Measurements from ENCODE around the gene BRIP1.
"Not testable (repeated sequence)": the region's sequence is repeated elsewhere in the genome, so short reads cannot be mapped to it uniquely, and the experiment has no call there.

Gene BRIP1

GRCh38 chr17:61736438-61736837, 126.9 kb downstream of the BRIP1 start:
- Histone ChIP-seq H3K9me3 (ENCODE audit: control insufficient read depth in 1 of 2, low read length in 2 of 2) (peaks cover 3 to 5% of the 10 kb centered on the region in 2 donors), H3K27ac (ENCODE audit: low read length) (no peak overlapping the region), H3K4me1 (ENCODE audit: control insufficient read depth in 1 of 2, insufficient read depth in 2 of 2, low read length in 2 of 2) (no peaks in the 10 kb centered on the region), H3K36me3 (ENCODE audit: control insufficient read depth in 1 of 2, insufficient read depth in 2 of 2, low read length in 2 of 2) (no peaks in the 10 kb centered on the region), H3K27me3 (ENCODE audit: low read depth, low read length) (no peaks in the 10 kb centered on the region), H3K4me3 (ENCODE audit: low read depth in 1 of 2, low read length in 2 of 2) (no peak overlapping the region)

- H3K4me3 ChIP-seq (ENCODE audit: low read depth in 1 of 2, low read length in 2 of 2) = no peak overlapping the region
- no peak overlapping the region for H3K27ac ChIP-seq (ENCODE audit: low read length)
- no peaks in the 10 kb centered on the region for H3K27me3 ChIP-seq (ENCODE audit: low read depth, low read length)
- H3K4me1 ChIP-seq (ENCODE audit: control insufficient read depth in 1 of 2, insufficient read depth in 2 of 2, low read length in 2 of 2) = no peaks in the 10 kb centered on the region
- peaks cover 0 to 3% of the 10 kb centered on the region in 2 donors for H3K9me3 ChIP-seq (ENCODE audit: control insufficient read depth in 1 of 2, low read length in 2 of 2)
- no peaks in the 10 kb centered on the region for H3K36me3 ChIP-seq (ENCODE audit: control insufficient read depth in 1 of 2, insufficient read depth in 2 of 2, low read length in 2 of 2)
Measured at GRCh38 chr17:61735807-61736206, 127.5 kb downstream of the BRIP1 start.

GRCh38 chr17:61734466-61734865, 128.9 kb downstream of the BRIP1 start:
- H3K27ac ChIP-seq (ENCODE audit: low read length) = no peak overlapping the region
- H3K36me3 ChIP-seq (ENCODE audit: control insufficient read depth in 1 of 2, insufficient read depth in 2 of 2, low read length in 2 of 2) = no peaks in the 10 kb centered on the region
- H3K4me1 ChIP-seq (ENCODE audit: control insufficient read depth in 1 of 2, insufficient read depth in 2 of 2, low read length in 2 of 2) = no peaks in the 10 kb centered on the region
- H3K4me3 ChIP-seq (ENCODE audit: low read depth in 1 of 2, low read length in 2 of 2) = no peak overlapping the region
- no peaks in the 10 kb centered on the region for H3K27me3 ChIP-seq (ENCODE audit: low read depth, low read length)
- H3K9me3 ChIP-seq (ENCODE audit: control insufficient read depth in 1 of 2, low read length in 2 of 2) = peaks cover 0 to 3% of the 10 kb centered on the region in 2 donors

- no peak overlapping the region for H3K27ac ChIP-seq (ENCODE audit: low read length)
- no peak overlapping the region for H3K4me3 ChIP-seq (ENCODE audit: low read depth in 1 of 2, low read length in 2 of 2)
- H3K27me3 ChIP-seq (ENCODE audit: low read depth, low read length) = no peaks in the 10 kb centered on the region
- peaks cover 0 to 3% of the 10 kb centered on the region in 2 donors for H3K9me3 ChIP-seq (ENCODE audit: control insufficient read depth in 1 of 2, low read length in 2 of 2)
- no peaks in the 10 kb centered on the region for H3K36me3 ChIP-seq (ENCODE audit: control insufficient read depth in 1 of 2, insufficient read depth in 2 of 2, low read length in 2 of 2)
- H3K4me1 ChIP-seq (ENCODE audit: control insufficient read depth in 1 of 2, insufficient read depth in 2 of 2, low read length in 2 of 2) = no peaks in the 10 kb centered on the region
Measured at GRCh38 chr17:61734012-61734411, 129.3 kb downstream of the BRIP1 start.

GRCh38 chr17:61733021-61733420, 130.3 kb downstream of the BRIP1 start:
- Histone ChIP-seq H3K27ac (ENCODE audit: low read length) (no peak overlapping the region), H3K27me3 (ENCODE audit: low read depth, low read length) (no peaks in the 10 kb centered on the region), H3K9me3 (ENCODE audit: control insufficient read depth in 1 of 2, low read length in 2 of 2) (peaks cover 0 to 2% of the 10 kb centered on the region in 2 donors), H3K4me3 (ENCODE audit: low read depth in 1 of 2, low read length in 2 of 2) (no peak overlapping the region), H3K36me3 (ENCODE audit: control insufficient read depth in 1 of 2, insufficient read depth in 2 of 2, low read length in 2 of 2) (no peaks in the 10 kb centered on the region), H3K4me1 (ENCODE audit: control insufficient read depth in 1 of 2, insufficient read depth in 2 of 2, low read length in 2 of 2) (no peaks in the 10 kb centered on the region)

GRCh38 chr17:61732169-61732568, 131.2 kb downstream of the BRIP1 start:
- no peaks in the 10 kb centered on the region for H3K4me1 ChIP-seq (ENCODE audit: control insufficient read depth in 1 of 2, insufficient read depth in 2 of 2, low read length in 2 of 2)
- H3K27ac ChIP-seq (ENCODE audit: low read length) = no peak overlapping the region
- no peak overlapping the region for H3K4me3 ChIP-seq (ENCODE audit: low read depth in 1 of 2, low read length in 2 of 2)
- H3K27me3 ChIP-seq (ENCODE audit: low read depth, low read length) = no peaks in the 10 kb centered on the region
- H3K9me3 ChIP-seq (ENCODE audit: control insufficient read depth in 1 of 2, low read length in 2 of 2) = no peaks in the 10 kb centered on the region
- H3K36me3 ChIP-seq (ENCODE audit: control insufficient read depth in 1 of 2, insufficient read depth in 2 of 2, low read length in 2 of 2) = no peaks in the 10 kb centered on the region

GRCh38 chr17:61731330-61731729, 132.0 kb downstream of the BRIP1 start:
- no peak overlapping the region for H3K4me3 ChIP-seq (ENCODE audit: low read depth in 1 of 2, low read length in 2 of 2)
- no peaks in the 10 kb centered on the region for H3K27me3 ChIP-seq (ENCODE audit: low read depth, low read length)
- no peaks in the 10 kb centered on the region for H3K9me3 ChIP-seq (ENCODE audit: control insufficient read depth in 1 of 2, low read length in 2 of 2)
- no peaks in the 10 kb centered on the region for H3K36me3 ChIP-seq (ENCODE audit: control insufficient read depth in 1 of 2, insufficient read depth in 2 of 2, low read length in 2 of 2)
- H3K4me1 ChIP-seq (ENCODE audit: control insufficient read depth in 1 of 2, insufficient read depth in 2 of 2, low read length in 2 of 2) = no peaks in the 10 kb centered on the region
- H3K27ac ChIP-seq (ENCODE audit: low read length) = no peak overlapping the region

- Histone ChIP-seq H3K36me3 (ENCODE audit: control insufficient read depth in 1 of 2, insufficient read depth in 2 of 2, low read length in 2 of 2) (no peaks in the 10 kb centered on the region), H3K4me3 (ENCODE audit: low read depth in 1 of 2, low read length in 2 of 2) (no peak overlapping the region), H3K4me1 (ENCODE audit: control insufficient read depth in 1 of 2, insufficient read depth in 2 of 2, low read length in 2 of 2) (no peaks in the 10 kb centered on the region), H3K27me3 (ENCODE audit: low read depth, low read length) (no peaks in the 10 kb centered on the region), H3K9me3 (ENCODE audit: control insufficient read depth in 1 of 2, low read length in 2 of 2) (no peaks in the 10 kb centered on the region), H3K27ac (ENCODE audit: low read length) (no peak overlapping the region)
Measured at GRCh38 chr17:61729690-61730268, 133.5 kb downstream of the BRIP1 start.

GRCh38 chr17:61728297-61728836, 135.0 kb downstream of the BRIP1 start:
- H3K36me3 ChIP-seq (ENCODE audit: control insufficient read depth in 1 of 2, insufficient read depth in 2 of 2, low read length in 2 of 2) = no peaks in the 10 kb centered on the region
- no peak overlapping the region for H3K4me3 ChIP-seq (ENCODE audit: low read depth in 1 of 2, low read length in 2 of 2)
- no peaks in the 10 kb centered on the region for H3K4me1 ChIP-seq (ENCODE audit: control insufficient read depth in 1 of 2, insufficient read depth in 2 of 2, low read length in 2 of 2)
- no peak overlapping the region for H3K27ac ChIP-seq (ENCODE audit: low read length)
- H3K27me3 ChIP-seq (ENCODE audit: low read depth, low read length) = no peaks in the 10 kb centered on the region
- H3K9me3 ChIP-seq (ENCODE audit: control insufficient read depth in 1 of 2, low read length in 2 of 2) = no peaks in the 10 kb centered on the region

GRCh38 chr17:61727798-61728197, 135.5 kb downstream of the BRIP1 start:
- H3K4me3 ChIP-seq (ENCODE audit: low read depth in 1 of 2, low read length in 2 of 2); H3K9me3 ChIP-seq (ENCODE audit: control insufficient read depth in 1 of 2, low read length in 2 of 2); H3K27me3 ChIP-seq (ENCODE audit: low read depth, low read length); H3K4me1 ChIP-seq (ENCODE audit: control insufficient read depth in 1 of 2, insufficient read depth in 2 of 2, low read length in 2 of 2); H3K27ac ChIP-seq (ENCODE audit: low read length); H3K36me3 ChIP-seq (ENCODE audit: control insufficient read depth in 1 of 2, insufficient read depth in 2 of 2, low read length in 2 of 2): not testable (repeated sequence)

GRCh38 chr17:61726977-61727376, 136.4 kb downstream of the BRIP1 start:
- H3K9me3 ChIP-seq (ENCODE audit: control insufficient read depth in 1 of 2, low read length in 2 of 2) = no peaks in the 10 kb centered on the region
- no peak overlapping the region for H3K4me3 ChIP-seq (ENCODE audit: low read depth in 1 of 2, low read length in 2 of 2)
- H3K27ac ChIP-seq (ENCODE audit: low read length) = no peak overlapping the region
- H3K36me3 ChIP-seq (ENCODE audit: control insufficient read depth in 1 of 2, insufficient read depth in 2 of 2, low read length in 2 of 2) = no peaks in the 10 kb centered on the region
- no peaks in the 10 kb centered on the region for H3K27me3 ChIP-seq (ENCODE audit: low read depth, low read length)
- no peaks in the 10 kb centered on the region for H3K4me1 ChIP-seq (ENCODE audit: control insufficient read depth in 1 of 2, insufficient read depth in 2 of 2, low read length in 2 of 2)

- H3K4me1 ChIP-seq (ENCODE audit: control insufficient read depth in 1 of 2, insufficient read depth in 2 of 2, low read length in 2 of 2) = no peaks in the 10 kb centered on the region
- H3K4me3 ChIP-seq (ENCODE audit: low read depth in 1 of 2, low read length in 2 of 2) = no peak overlapping the region
- H3K27me3 ChIP-seq (ENCODE audit: low read depth, low read length) = no peaks in the 10 kb centered on the region
- H3K9me3 ChIP-seq (ENCODE audit: control insufficient read depth in 1 of 2, low read length in 2 of 2) = no peaks in the 10 kb centered on the region
- no peak overlapping the region for H3K27ac ChIP-seq (ENCODE audit: low read length)
- no peaks in the 10 kb centered on the region for H3K36me3 ChIP-seq (ENCODE audit: control insufficient read depth in 1 of 2, insufficient read depth in 2 of 2, low read length in 2 of 2)
Measured at GRCh38 chr17:61724777-61725176, 138.6 kb downstream of the BRIP1 start.

All from muscle layer of duodenum (tissue), 2 donors.